ENCODE data around the gene CEBPE.

DNA sequence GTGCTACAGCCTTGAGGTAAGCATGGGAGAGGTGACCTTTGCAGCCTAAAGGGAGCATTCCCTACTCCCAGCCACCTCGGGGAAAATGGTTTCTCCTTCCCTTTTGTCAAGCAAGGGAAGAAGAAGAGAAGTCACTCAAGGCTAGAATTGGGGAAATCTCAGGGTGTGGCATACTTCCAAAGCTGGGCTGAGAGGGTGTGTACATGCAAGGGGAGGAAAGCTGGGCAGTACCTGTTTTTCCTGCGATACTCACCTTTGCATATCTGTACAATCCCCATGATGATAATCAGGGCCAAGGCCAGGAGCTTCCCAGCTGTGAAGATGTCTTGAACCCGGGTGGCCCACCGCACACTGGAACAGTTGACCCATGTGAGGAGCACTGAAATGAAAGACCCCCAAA lies 23.8 kb upstream of the CEBPE start:
- TF ChIP-seq, protein P1, sequence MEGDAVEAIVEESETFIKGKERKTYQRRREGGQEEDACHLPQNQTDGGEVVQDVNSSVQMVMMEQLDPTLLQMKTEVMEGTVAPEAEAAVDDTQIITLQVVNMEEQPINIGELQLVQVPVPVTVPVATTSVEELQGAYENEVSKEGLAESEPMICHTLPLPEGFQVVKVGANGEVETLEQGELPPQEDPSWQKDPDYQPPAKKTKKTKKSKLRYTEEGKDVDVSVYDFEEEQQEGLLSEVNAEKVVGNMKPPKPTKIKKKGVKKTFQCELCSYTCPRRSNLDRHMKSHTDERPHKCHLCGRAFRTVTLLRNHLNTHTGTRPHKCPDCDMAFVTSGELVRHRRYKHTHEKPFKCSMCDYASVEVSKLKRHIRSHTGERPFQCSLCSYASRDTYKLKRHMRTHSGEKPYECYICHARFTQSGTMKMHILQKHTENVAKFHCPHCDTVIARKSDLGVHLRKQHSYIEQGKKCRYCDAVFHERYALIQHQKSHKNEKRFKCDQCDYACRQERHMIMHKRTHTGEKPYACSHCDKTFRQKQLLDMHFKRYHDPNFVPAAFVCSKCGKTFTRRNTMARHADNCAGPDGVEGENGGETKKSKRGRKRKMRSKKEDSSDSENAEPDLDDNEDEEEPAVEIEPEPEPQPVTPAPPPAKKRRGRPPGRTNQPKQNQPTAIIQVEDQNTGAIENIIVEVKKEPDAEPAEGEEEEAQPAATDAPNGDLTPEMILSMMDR (IDR thresholded peaks at IDR 0.05; ENCODE audit: low read depth, low read length, missing input control) = no peak
- TF ChIP-seq FOXA1 (IDR thresholded peaks at IDR 0.05) = no peak
- TF ChIP-seq, protein P2, sequence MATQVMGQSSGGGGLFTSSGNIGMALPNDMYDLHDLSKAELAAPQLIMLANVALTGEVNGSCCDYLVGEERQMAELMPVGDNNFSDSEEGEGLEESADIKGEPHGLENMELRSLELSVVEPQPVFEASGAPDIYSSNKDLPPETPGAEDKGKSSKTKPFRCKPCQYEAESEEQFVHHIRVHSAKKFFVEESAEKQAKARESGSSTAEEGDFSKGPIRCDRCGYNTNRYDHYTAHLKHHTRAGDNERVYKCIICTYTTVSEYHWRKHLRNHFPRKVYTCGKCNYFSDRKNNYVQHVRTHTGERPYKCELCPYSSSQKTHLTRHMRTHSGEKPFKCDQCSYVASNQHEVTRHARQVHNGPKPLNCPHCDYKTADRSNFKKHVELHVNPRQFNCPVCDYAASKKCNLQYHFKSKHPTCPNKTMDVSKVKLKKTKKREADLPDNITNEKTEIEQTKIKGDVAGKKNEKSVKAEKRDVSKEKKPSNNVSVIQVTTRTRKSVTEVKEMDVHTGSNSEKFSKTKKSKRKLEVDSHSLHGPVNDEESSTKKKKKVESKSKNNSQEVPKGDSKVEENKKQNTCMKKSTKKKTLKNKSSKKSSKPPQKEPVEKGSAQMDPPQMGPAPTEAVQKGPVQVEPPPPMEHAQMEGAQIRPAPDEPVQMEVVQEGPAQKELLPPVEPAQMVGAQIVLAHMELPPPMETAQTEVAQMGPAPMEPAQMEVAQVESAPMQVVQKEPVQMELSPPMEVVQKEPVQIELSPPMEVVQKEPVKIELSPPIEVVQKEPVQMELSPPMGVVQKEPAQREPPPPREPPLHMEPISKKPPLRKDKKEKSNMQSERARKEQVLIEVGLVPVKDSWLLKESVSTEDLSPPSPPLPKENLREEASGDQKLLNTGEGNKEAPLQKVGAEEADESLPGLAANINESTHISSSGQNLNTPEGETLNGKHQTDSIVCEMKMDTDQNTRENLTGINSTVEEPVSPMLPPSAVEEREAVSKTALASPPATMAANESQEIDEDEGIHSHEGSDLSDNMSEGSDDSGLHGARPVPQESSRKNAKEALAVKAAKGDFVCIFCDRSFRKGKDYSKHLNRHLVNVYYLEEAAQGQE (IDR thresholded peaks at IDR 0.05) = no peak
- no peak for TF ChIP-seq RXRA (IDR thresholded peaks at IDR 0.05)
- no peak for TF ChIP-seq JUND (IDR thresholded peaks at IDR 0.05)
- TF ChIP-seq, protein P3, sequence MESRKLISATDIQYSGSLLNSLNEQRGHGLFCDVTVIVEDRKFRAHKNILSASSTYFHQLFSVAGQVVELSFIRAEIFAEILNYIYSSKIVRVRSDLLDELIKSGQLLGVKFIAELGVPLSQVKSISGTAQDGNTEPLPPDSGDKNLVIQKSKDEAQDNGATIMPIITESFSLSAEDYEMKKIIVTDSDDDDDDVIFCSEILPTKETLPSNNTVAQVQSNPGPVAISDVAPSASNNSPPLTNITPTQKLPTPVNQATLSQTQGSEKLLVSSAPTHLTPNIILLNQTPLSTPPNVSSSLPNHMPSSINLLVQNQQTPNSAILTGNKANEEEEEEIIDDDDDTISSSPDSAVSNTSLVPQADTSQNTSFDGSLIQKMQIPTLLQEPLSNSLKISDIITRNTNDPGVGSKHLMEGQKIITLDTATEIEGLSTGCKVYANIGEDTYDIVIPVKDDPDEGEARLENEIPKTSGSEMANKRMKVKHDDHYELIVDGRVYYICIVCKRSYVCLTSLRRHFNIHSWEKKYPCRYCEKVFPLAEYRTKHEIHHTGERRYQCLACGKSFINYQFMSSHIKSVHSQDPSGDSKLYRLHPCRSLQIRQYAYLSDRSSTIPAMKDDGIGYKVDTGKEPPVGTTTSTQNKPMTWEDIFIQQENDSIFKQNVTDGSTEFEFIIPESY (IDR thresholded peaks at IDR 0.05) = no peak
- TF ChIP-seq RAD21 (IDR thresholded peaks at IDR 0.05) = no peak
- no peak for TF ChIP-seq GABPA (IDR thresholded peaks at IDR 0.05 in 1 of 2, conservative IDR thresholded peaks at IDR 0.05 in 1 of 2)
- TF ChIP-seq EGR1 (IDR thresholded peaks at IDR 0.05; ENCODE audit: low read depth in 2 of 2) = no peak
- TF ChIP-seq, protein P4, sequence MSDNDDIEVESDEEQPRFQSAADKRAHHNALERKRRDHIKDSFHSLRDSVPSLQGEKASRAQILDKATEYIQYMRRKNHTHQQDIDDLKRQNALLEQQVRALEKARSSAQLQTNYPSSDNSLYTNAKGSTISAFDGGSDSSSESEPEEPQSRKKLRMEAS (IDR thresholded peaks at IDR 0.05) = no peak
- no peak for TF ChIP-seq TAF1 (conservative IDR thresholded peaks at IDR 0.05)
- TF ChIP-seq, protein P5, sequence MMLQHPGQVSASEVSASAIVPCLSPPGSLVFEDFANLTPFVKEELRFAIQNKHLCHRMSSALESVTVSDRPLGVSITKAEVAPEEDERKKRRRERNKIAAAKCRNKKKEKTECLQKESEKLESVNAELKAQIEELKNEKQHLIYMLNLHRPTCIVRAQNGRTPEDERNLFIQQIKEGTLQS (IDR thresholded peaks at IDR 0.05) = no peak
- no peak for TF ChIP-seq HNF4G (IDR thresholded peaks at IDR 0.05)
